Stimulated activated CD4-positive, alpha-beta T cell treated with anti-CD3 and anti-CD28 coated beads, Interleukin-2, amount 100 ng/mL, for 4 hours (primary cell): ENCODE results near the gene ZCCHC14.
"Not testable (repeated sequence)": the region's sequence is repeated elsewhere in the genome, so short reads cannot be mapped to it uniquely, and the experiment has no call there.

Experiments
- DNase-seq: peaks from one replicate; pipeline ENCODE4 v3.0.0-alpha.2; 2020; ENCODE audit warnings: low read depth

Gene ZCCHC14

DNA sequence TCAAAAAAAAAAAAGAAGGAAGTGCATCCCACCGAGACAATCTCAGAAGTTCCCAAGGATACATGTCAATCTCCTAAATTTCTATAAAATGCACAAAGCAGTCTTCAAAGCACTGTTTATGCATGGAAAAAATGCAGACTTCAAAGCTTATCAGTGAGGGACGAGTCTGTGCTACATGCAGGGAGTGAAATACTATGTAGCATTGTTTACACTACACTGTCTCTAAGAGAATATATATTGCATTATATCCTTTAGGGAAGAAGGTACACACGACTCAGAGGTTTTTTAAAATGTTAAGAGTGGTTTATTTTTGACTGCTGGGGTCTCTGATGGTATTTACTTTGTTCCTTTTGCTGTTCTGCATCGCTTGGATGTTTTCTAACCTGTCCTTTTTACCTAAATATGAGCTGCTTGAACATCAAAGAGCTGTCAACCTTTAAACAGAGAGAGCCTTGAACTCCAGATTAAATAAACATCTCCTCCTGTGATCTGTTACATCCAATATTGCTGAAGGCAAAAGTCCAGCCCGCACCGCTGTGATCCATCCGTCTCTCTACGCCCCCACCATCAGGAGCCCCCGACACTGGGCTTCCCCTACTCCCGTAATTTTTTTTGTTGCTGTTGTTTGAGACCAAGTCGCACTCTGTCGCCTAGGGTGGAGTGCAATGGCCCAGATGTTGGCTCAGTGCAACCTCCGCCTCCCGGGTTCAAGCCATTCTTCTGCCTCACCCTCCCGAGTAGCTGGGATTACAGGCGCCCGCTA, 110.6 kb downstream of the ZCCHC14 start:
- DNase-seq: no peak

DNA sequence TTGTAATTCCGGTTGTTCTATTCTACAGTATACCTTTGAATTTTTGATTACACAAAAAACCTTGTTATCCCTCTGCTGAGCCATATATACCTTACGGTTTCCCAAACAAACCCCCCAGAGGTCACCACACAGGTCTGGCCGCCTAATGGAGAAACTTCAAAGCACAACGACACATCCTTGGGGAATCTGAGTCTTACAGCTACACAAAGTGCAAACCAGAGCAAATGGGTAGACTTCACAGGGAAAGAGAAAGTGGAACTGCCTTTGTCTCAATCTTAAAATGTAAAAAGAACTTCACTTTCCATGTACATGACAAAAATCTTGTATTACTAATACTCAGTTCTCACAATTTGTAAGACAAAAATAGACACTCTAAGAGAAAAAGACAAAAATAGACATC, 111.9 kb downstream of the ZCCHC14 start:
- DNase-seq: no peak

DNA sequence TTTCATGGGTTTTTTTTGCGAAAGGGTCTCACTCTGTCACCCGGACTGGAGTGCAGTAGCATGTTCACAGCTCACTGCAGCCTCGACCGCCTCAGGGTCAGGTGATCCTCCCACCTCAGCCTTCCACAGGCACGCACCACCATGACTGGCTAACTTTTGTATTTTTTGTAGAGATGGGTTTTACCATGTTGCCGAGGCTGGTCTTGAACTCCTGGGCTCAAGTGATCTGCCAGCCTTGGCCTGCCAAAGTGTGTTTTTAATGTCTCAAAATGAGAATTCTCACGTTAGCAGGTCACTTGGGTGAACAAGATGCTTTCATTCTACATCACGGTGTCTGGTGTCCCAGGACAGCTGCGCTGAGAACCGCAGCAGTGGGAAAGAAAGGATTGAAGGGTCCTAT, 112.4 kb downstream of the ZCCHC14 start:
- DNase-seq: no peak

DNA sequence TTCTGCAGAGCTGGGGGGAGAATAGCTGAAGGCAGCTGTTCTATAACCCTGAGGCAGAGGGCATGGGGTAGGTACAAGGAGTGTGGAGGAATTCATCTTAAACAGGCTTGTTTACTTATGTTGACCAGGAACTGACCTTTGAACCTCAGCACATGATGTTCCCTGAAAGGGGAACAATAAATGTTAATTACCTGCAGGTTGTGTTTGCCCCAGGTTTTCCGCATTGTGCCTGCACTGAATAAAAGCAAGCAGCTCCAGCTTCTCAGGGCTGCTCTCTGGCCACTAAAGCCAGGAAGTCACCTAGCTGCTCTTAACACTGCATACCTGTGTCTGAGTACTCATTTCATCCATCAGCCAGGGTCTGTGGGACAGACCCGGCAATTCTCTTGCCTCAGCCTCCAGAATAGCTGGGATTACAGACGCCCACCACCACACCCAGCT, 113.5 kb downstream of the ZCCHC14 start:
- DNase-seq: not testable (repeated sequence)

DNA sequence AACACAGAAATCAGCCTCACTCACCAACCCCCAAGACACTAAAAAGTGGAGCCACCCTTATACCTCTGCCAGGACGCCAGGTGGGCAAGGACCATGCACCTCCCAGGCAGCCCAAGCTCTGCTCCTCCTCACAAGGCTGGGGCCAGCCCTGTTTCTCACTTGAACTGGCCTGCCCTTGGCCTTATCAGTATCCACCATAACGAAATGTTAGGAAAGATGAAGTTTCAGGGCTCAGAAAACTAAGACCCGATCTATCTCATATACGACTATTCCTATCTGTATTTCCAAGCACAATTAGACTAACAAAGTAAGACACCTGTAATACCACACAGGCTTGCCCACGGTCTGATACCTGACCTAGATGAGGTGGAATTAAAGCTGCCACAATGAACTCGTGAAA, 116.2 kb downstream of the ZCCHC14 start:
- DNase-seq: no peak

DNA sequence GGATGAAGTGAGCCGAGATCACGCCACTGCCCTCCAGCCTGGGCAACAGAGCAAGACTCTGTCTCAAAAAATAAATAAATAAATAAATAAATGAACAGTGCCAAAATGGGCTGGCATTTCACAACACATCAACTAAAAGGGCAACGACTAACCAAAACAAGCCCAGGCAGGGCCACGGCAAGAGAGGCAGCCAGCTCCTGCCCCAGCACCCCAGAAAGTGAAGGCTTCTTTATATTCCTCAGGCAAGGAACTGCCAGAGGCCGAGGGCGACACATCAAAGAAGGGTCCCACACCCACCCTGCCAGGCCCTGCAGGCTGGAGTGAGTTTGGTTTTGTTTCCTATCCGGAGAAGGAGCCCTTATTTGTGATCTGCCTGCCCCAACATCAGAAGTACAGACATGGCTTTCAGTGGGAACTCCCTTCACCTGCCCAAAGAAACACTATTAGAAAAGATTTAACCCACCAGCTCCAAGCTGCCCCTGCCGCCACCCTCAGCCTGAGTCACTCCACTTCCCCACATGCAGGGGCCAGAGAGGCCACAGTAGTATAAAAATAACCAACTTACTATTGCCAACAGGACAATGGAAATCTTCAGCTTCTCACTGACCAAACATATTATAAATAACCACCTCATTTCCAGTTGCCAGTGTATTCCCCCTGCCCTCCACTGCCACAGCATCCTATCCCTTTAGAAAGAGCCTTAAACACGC, 117.2 kb downstream of the ZCCHC14 start:
- DNase-seq: no peak

DNA sequence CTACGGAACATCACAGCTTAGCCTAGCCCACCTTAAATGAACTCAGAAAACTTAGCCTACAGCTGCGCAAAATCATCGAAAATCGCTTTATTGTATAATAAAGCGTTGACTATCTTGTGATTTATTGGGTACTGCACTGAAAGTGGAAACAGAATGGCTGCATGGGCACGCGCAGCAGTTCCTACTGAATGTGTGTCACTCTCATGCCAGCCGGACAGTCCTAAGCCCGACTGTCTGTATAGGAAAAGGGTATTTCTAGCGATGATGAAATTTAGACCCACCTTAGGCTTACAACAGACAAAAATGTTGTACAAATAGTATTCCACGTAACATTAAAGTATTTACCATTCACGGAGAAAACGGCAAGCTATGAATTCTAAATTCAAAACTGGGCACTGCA, 118.5 kb downstream of the ZCCHC14 start:
- DNase-seq: no peak

DNA sequence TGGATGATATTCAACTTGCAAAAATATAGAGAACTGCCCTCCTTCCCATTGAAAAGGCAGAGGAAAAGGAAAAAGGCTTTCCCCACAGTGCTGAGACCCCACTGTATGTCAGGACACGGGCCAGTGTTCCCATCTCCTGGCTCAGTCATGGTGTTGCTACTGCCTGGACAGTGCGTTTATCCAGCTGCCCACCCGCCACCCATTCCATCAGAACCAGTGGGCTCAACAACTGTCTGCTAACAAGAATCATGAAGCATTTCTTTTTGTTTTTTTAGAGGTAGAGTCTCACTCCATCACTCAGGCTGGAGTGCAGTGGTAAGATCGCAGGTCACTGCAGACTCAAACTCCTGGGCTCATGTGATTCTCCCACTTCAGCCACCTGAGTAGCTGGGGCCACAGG, 120.5 kb downstream of the ZCCHC14 start:
- DNase-seq: no peak

DNA sequence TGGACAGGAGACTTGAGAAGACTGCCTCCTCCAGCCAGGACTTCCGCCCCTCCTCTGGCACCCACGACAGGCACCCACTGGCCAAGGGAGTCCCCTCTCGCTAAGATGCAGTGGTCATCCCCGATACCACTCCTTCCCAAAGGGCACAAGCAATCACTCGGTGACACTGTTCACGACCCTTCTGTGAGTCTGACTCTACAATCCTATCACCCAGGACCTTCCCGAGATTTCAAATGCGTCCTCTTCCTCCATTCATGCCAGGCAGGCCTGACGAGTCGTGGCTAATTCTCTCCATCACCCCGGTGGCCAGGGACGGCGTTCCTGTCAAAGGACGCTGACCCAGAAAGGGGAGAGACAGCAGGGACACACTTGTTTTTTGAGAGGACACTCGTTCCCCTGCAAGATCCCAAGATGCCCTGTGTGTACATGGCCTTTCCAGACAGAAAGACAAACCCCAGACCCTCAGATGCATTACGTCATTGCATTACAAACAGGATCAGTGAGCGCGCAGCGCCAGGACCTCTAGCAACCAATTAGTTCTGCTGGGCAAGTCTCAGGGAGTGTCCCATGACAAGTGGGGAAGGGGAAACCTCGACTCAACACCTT, 121.5 kb downstream of the ZCCHC14 start:
- no peak for DNase-seq

DNA sequence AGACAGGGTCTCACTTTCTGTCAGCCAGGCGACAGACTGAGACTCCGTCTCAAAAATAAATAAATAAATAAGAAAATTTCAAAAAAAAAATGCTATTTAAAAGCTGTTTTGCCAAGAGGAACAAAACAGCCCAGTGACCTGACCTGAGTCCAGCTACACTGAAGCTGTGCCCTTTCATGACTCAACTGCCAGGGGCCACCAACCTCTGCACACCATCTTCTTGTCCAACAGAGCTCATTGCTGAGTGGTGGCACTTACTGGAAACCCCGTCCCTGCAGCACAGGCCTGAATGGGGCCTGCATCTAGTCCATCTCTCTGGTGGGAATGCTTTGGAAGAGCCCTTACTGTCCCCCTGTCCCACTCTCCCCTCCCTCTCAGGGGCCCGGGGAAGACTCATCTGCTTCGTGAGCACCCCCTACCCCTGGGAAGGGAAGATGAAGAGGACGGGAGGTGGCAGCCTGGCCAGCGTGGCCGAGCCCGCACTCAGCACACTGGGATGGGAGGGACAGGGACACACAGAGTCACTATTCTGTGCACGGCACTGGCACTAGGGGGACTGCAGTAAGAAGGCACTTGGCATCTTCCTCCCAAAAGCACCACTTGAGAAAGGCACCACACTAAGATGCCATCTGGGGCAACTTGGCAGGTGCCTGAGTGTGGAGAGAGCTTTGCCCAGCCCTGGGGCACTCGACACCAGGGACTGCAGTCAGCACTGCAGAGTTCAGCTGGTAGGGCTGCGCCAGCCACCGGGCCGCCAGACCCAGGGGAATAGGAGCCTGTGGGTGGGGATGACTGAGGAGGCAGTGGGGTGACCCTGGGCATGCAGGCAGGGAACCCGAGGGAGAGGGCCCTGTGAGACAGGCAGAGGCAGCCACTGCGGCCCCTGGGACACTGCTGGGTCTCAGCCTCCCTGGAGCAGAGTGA, 122.8 kb downstream of the ZCCHC14 start:
- DNase-seq: no peak

DNA sequence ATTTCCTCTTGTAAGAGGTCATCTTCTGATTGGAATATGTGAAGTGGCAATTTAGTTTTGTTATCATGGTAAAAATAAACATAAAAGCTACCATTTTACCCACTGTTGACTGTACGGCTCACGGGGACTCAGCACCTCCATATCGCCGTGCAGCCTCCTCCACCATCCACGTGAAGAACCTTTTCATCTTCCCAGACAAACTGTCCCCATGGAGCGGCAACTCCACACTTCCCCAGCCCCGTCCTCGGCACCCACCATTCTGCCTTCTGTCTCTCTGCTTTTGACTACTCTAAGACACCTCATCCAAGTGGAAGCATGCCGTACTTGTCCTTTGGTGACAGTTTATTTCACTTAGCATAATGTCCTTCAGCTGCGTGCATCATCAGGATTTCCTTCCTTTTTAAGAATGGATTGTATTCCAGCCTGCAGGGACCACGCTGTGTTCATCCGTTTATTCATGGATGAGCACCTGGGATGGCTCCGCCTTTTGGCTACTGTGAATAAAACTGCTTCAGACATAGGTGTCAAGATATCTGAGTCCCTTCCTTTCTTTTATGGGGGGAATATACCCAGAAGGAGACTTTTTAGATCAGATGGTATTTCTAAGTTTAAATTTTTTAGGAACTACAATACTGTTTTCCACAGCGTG, 123.6 kb downstream of the ZCCHC14 start:
- no peak for DNase-seq

DNA sequence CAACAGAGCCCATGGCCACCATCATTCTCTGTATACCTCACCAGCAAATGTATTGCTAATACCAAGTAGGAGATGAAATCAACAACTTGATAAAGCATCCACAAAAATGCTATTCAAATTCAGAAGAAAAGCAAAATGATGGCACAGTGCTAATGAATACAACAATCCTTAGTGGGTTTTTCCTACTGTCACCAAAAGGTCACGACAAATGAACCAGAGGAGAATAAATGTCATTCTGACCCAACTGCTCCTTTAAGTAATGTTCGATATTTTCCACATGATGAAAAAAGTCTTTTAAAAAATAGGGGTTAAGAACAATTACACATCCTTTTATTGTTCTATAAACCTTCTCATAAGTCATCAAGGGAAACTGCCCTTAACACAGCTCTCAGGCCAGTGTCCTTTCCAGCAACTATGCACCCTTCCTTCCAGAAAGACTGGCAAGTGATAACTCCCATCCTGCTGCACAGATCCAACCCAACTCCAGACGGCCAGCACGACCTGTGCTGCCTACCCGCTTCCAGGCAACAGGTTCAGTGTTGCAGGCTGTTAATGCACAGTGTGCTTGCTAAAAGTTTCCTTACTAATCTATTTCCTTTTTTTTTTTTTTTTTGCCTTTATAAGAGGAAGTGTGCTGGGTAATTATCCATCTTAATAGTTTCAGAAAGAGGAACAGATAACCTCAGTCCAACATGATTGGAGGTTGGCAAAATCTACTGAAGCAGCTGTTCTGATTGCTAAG, 124.6 kb downstream of the ZCCHC14 start:
- no peak for DNase-seq

DNA sequence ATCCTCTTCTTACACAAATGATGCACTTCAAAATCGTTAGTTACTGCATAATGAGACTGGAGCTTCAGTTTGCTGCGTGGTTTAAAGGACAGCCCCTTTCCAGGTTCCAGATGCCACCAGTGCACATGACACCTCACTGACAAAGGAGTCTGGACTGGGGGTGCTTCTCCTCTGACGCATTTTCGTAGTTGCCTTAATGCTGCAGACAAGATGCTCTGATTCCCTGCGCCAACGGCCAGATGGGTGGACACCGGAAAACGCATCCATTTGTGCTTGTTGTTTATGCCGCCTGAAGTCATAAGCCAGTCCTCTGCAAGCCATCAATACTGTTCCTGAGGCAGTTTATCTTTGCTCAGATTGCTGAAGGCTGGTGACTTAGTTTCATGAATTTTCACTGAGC, 125.3 kb downstream of the ZCCHC14 start:
- no peak for DNase-seq

DNA sequence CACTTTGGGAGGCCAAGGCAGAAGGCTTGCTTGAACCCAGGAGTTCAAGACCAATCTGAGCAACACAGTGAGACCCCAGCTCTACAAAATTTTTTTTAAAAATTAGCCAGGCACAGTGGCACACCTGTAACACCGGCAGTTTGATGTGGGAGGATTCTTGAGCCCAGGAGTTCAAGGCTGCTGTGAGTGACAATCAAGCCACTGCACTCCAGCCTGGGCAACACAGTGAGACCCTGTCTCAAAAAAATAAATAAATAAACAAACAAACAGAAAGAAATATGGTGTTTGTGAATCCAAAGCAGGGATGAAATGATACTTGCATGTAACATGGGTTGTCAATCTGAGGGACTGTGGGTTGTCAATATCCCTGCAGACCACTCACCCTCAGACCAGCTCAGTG, 125.9 kb downstream of the ZCCHC14 start:
- no peak for DNase-seq

DNA sequence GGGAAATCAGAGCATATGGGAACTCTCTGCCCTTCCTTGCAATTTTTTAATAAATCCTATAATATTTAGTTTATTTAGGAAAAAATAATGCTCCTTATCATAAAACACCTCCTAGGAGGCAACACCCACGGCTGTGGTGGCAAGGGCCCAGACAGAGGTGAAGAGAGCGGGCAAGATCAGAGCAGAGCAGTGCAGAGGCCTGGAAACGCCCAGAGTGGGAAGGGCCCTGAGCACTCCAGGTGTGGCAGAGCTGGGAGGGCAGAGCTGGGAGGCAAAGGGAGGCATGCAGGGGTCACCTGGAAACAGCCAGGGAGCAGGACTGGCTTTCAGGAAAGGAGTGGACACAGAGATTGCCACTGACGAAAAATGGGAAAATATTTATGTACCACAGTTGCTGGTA, 126.5 kb downstream of the ZCCHC14 start:
- DNase-seq: no peak

DNA sequence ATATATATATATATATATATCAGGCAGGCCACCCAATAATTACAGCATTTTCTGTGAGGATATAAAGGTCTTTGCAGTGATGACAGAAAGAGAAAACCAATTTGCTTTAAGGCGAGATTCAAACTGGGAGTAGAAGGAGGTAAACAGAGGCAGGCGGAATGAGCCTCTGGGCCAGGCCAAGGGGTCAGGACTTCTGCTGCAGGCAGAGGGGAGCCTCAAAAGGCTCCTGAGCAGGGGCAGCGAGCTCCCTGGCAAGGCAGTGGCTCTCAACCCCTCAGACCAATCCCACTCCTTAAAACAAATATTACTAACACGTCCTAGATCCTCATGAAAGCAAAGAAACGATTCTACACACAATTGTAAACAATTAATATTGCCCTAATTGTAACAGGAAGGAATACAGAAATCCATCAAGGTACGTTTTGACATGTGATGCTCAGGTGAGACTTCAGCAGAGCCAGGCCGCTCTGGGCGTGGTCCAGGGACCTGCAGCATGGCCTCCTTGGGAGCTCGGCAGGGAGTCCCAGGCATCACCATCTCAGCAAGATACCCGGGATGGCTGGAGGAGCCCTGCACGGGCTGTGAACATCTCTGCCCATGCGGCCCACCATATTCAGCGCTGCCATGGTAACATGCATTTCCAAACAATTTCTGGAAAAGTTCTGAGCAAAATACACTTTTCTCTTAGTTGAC, 127.7 kb downstream of the ZCCHC14 start:
- no peak for DNase-seq

DNA sequence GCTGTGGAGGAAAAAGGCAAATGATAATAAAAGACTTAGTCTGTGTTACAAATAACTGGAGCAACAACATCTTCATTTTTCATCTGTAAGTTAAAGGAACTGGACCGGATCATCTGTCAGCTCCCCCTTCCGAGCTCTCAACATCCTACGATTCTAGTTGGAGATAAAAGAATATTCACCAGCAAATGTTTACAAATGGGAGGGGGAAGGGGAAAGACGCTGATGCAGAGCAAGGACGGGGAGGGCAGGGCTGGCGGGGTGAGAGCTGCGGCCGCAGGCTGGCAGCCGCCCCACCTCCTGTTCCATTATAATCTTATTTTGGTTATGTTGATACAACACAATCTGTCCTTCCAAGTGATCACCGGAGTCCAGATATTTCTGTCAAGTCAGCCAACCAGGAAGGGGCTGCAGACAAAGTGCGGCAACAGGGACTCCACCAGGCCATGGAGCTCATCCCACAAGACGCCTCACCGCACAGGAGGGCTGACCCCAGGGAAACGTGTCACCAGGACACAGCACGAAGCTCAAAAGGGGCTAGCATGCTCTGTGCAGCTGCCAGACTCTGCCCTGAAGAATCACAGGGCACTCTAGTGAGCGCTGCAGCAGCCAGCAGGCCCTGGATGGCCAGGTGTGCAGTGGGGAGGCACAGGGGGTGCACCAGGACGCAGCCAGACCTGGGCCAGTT, 128.9 kb downstream of the ZCCHC14 start:
- DNase-seq: no peak

DNA sequence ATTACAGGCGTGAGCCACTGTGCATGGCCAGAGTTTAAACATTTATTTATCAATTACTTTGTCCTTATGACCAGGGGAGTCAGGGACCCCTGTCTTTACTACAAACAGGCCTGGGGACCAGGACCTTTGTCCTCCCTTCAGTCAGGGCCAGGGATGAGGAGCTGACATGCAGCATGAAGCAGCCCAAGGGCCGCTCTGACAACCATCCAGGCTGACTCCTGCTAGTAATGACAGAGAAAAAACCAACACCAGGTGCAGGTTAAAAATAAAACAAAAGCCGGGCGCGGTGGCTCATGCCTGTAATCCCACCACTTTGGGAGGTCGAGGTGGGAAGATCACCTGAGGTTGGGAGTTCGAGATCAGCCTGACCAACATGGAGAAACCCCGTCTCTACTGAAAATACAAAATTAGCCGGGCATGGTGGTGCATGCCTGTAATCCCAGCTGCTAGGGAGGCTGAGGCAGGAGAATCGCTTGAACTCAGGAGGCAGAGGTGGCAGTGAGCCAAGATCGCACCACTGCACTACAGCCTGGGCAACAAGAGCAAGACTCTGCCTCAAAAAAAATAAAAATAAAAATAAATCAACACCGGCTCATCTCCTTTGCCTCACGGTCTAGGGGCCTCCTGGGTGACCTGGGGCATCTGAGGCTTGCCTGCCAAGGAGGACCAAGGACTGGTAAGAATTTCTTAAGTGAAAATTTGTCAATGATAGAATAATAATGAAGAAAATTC, 129.8 kb downstream of the ZCCHC14 start:
- not testable (repeated sequence) for DNase-seq
